ENCODE data around the gene RND1. TPM values are rescaled to one million over a fixed set of nuclear protein-coding genes. Genes with fewer than 3 reads are reported as not detected.
A peak's percentile ranks its signal among the peaks of the same experiment; 100 is the strongest.

RND1 gene
- total and polyA plus RNA-seq, 2 of the 8 experiments (the other 6 are each of a cell fraction or from before 2014, with no cell fraction given), result 15.8 to 17.1 TPM

- no peak overlapping the region for H3K56ac ChIP-seq (replicated peaks; ENCODE audit: insufficient read length, low read depth, low read length)
- H3K23me2 ChIP-seq (ENCODE audit: low read depth, low read length), result no peaks in the 10 kb centered on the region; the same call in none of the 2 replicates
- 35% methylated on average over 13 of the region's 13 CpGs; no CpG with 5 or more reads in 1 of the 2 experiments for WGBS, 2 experiments (ENCODE audit: extremely low coverage in 1 of 2, insufficient coverage in 1 of 2, insufficient read length in 1 of 2, insufficient replicate concordance in 2 of 2, low coverage in 1 of 2, low lambda C conversion rate in 2 of 2, missing lambda C conversion rate in 1 of 2)
- peak overlapping the region; percentile 88 for H3K27ac ChIP-seq (ENCODE audit: low read depth, low read length)
- peak overlapping the region; percentile 92; the same call in 1 of the 2 replicates for H4K8ac ChIP-seq (ENCODE audit: extremely low read depth, insufficient read depth, low read length)
- H3K9ac ChIP-seq (replicated peaks in 1 of 4; ENCODE audit: extremely low read depth in 1 of 4, low read depth in 3 of 4, low read length in 3 of 4), result peak overlapping the region in 3 of 4 experiments; percentile 67 to 74 (median 68); a peak in 5 of 7 replicates
- no peaks in the 10 kb centered on the region for H3K79me2 ChIP-seq (ENCODE audit: control insufficient read depth in 1 of 2, insufficient read depth in 2 of 2, low read length in 2 of 2)
- peak overlapping the region in 3 of 4 experiments; percentile 7 to 26 (median 18); a peak in 5 of 8 replicates for H3K4me3 ChIP-seq (ENCODE audit: extremely low read depth in 1 of 4, insufficient read depth in 2 of 4, low read depth in 3 of 4, low read length in 4 of 4)
- H4K91ac ChIP-seq (replicated peaks; ENCODE audit: insufficient read length, low read length), result peak overlapping the region; percentile 98
- peak overlapping the region; percentile 99 for H2BK15ac ChIP-seq (ENCODE audit: low read length)
- peak overlapping the region; percentile 83 for H4K5ac ChIP-seq (ENCODE audit: insufficient read length, low read depth, low read length)
- H3K4me1 ChIP-seq (replicated peaks in 1 of 4; ENCODE audit: control insufficient read depth in 3 of 4, insufficient read depth in 4 of 4, low read length in 3 of 4), result peaks cover 15 to 25% (median 19%) of the 10 kb centered on the region in 4 experiments
- H2AK5ac ChIP-seq (ENCODE audit: low read depth, low read length), result peak overlapping the region; percentile 90; the same call in 1 of the 2 replicates
- H3K14ac ChIP-seq (ENCODE audit: insufficient read length), result no peak overlapping the region
- peak overlapping the region; percentile 86 for H2AFZ ChIP-seq (ENCODE audit: low read length)
- no peaks in the 10 kb centered on the region for H3K9me3 ChIP-seq (ENCODE audit: insufficient read depth in 2 of 2, low read depth in 1 of 2, low read length in 1 of 2)
- H3K23ac ChIP-seq (ENCODE audit: insufficient read length), result no peak overlapping the region
- H2BK12ac ChIP-seq (ENCODE audit: low read depth, low read length), result peak overlapping the region; percentile 99
- no peaks in the 10 kb centered on the region for H3K27me3 ChIP-seq (replicated peaks in 1 of 4; ENCODE audit: control insufficient read depth in 3 of 4, extremely low read depth in 1 of 4, insufficient read depth in 3 of 4, low read length in 3 of 4)
- H3K4me2 ChIP-seq (ENCODE audit: insufficient read depth in 1 of 2, low read depth in 2 of 2, low read length in 2 of 2), result peak overlapping the region; percentile 62 to 77
- H2BK120ac ChIP-seq (replicated peaks; ENCODE audit: low read depth, low read length), result peak overlapping the region; percentile 29
- ChIA-PET CTCF (ENCODE audit: partially characterized antibody) (interaction anchor here (0.9 to 20.7 kb wide), 13 partner anchors 8 to 112 kb away, joined by 3 to 678 read pairs (median 4); partner anchors contain the start of genes DDX23, RND1 and WNT10B), POLR2A (ENCODE audit: partially characterized antibody) (interaction anchor here (0.8 to 23.7 kb wide), 12 partner anchors 8 to 134 kb away, joined by 3 to 651 read pairs (median 4); partner anchors contain the start of genes ARF3, DDX23, FKBP11 and RND1)
- no peaks in the 10 kb centered on the region for H3K79me1 ChIP-seq (ENCODE audit: low read depth, low read length)
- peak in 1 of 2 experiments; percentile 62 for DNase-seq (ENCODE audit: low read depth in 1 of 2, low spot score in 2 of 2)
- peak overlapping the region; percentile 100 for H3K18ac ChIP-seq (ENCODE audit: extremely low read depth, low read length)
- no peak for FAIRE-seq
- peak overlapping the region; percentile 100 for H2BK20ac ChIP-seq (ENCODE audit: low read length)
- no peaks in the 10 kb centered on the region for H4K20me1 ChIP-seq (replicated peaks in 1 of 2; ENCODE audit: control insufficient read depth in 1 of 2, insufficient read depth in 2 of 2, low read length in 2 of 2)
- no peaks in the 10 kb centered on the region for H3K36me3 ChIP-seq (ENCODE audit: control insufficient read depth in 2 of 4, insufficient read depth in 4 of 4, low read length in 3 of 4)
- peak overlapping the region; percentile 92 for H2BK5ac ChIP-seq (ENCODE audit: low read depth, low read length)
- H3K4ac ChIP-seq (replicated peaks; ENCODE audit: insufficient read length, low read depth, low read length), result no peak overlapping the region
- no peak for TF ChIP-seq MAX (IDR thresholded peaks at IDR 0.05)
- no peak for TF ChIP-seq CBX5 (IDR thresholded peaks at IDR 0.05; ENCODE audit: low read depth, low read length)
- TF ChIP-seq YY1 (IDR thresholded peaks at IDR 0.05; ENCODE audit: low read depth, low read length), result no peak
- no peak for TF ChIP-seq POU5F1 (IDR thresholded peaks at IDR 0.05; ENCODE audit: low read depth, low read length)
- no peak for TF ChIP-seq CTBP2 (IDR thresholded peaks at IDR 0.05; ENCODE audit: borderline replicate concordance, insufficient read depth, insufficient read length, low read length)
- no peak for TF ChIP-seq BACH1 (IDR thresholded peaks at IDR 0.05; ENCODE audit: low read length)
- TF ChIP-seq SP4 (IDR thresholded peaks at IDR 0.05; ENCODE audit: low read length), result no peak
- TF ChIP-seq SIN3A (conservative IDR thresholded peaks at IDR 0.05 in 1 of 2, IDR thresholded peaks at IDR 0.05 in 1 of 2; ENCODE audit: low read depth in 1 of 2, low read length in 2 of 2), result peak in 1 of 2 experiments; percentile 39; a peak in 1 of 4 replicates
- TF ChIP-seq BCL11A (IDR thresholded peaks at IDR 0.05; ENCODE audit: low read depth in 2 of 2, low read length in 2 of 2), result no peak
- TF ChIP-seq MAFK (IDR thresholded peaks at IDR 0.05; ENCODE audit: low read depth, low read length), result no peak
- no peak; the same call in 1 of the 2 replicates for TF ChIP-seq TAF1 (IDR thresholded peaks at IDR 0.05; ENCODE audit: low read depth, low read length)
Observed at GRCh38 chr12:48883305-48884161, 17.9 kb upstream of the RND1 start.
